GM12892 (cell line): ENCODE measurements around the gene MAPK8IP1.

Experiments
- POLR2AphosphoS5 ChIP-seq: IDR thresholded peaks from 2 replicates; pipeline ENCODE4 v1.6.1; 2011; ENCODE audit warnings: low read depth, low read length, control low read depth
- TAF1 ChIP-seq: IDR thresholded peaks from 2 replicates; pipeline ENCODE4 v1.6.1; 2011; ENCODE audit warnings: low read depth, mild to moderate bottlenecking, control low read depth, low read length, borderline replicate concordance

DNA sequence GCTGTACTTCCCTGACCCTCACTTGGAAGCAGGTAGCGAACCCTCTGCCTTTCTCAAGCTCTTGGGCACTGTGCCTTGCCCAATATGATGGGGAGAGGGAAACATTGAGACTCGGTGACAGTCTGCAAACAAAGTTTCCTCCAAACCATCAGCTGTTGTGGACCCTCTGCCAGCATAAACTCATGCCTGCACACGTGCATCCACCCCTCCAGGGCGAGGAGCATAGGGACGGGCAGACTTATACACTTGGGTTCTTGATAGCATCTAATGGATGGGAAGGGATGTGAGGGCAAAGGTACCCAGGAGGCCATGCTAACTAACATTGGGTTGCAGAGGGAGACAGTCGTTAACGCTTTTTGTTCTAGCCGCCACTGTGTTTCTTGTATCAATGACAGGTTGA is 8.2 kb upstream of the MAPK8IP1 start:
- TF ChIP-seq POLR2AphosphoS5 (no peak), TAF1 (no peak)
